BLaER1 (cell line): ENCODE measurements around the gene TJP1.
"Not testable (repeated sequence)": the region's sequence is repeated elsewhere in the genome, so short reads cannot be mapped to it uniquely, and the experiment has no call there.

ENCODE experiments used
- H3K27ac ChIP-seq: shearing (Covaris generic); formaldehyde crosslinking; 2 replicates; pipeline ENCODE4 v1.8.1; 2022
- H3K27me3 ChIP-seq: shearing (Covaris generic); formaldehyde crosslinking; 2 replicates; pipeline ENCODE4 v1.8.1; 2022
- H3K36me3 ChIP-seq: shearing (Covaris generic); formaldehyde crosslinking; 2 replicates; pipeline ENCODE4 v1.8.1; 2022
- H3K4me1 ChIP-seq: shearing (Covaris generic); formaldehyde crosslinking; 2 replicates; pipeline ENCODE4 v1.8.1; 2022
- H3K4me2 ChIP-seq: shearing (Covaris generic); formaldehyde crosslinking; 2 replicates; pipeline ENCODE4 v1.8.1; 2022
- H3K4me3 ChIP-seq: shearing (Covaris generic); formaldehyde crosslinking; 2 replicates; pipeline ENCODE4 v1.8.1; 2022
- H3K9ac ChIP-seq: shearing (Covaris generic); formaldehyde crosslinking; 2 replicates; pipeline ENCODE4 v1.8.1; 2022
- H3K9me3 ChIP-seq: shearing (Covaris generic); formaldehyde crosslinking; 2 replicates; pipeline ENCODE4 v1.8.1; 2022
- H4K20me1 ChIP-seq: shearing (Covaris generic); formaldehyde crosslinking; 2 replicates; pipeline ENCODE4 v1.8.1; 2022
- Cebpa-rat ChIP-seq: shearing (Covaris generic); IDR thresholded peaks from 2 replicates; pipeline ENCODE4 v1.8.1; 2022

Gene TJP1

GRCh38 chr15:29821416-29822099 is 710 bp downstream of the TJP1 start:
- TF ChIP-seq Cebpa-rat, result no peak
- Histone ChIP-seq H3K27me3 (peaks cover 79% of the 10 kb centered on the region), H4K20me1 (peaks cover 46% of the 10 kb centered on the region), H3K9me3 (peaks cover 12% of the 10 kb centered on the region; the same call in 1 of the 2 replicates), H3K36me3 (no peaks in the 10 kb centered on the region), H3K27ac (no peak overlapping the region), H3K4me3 (no peak overlapping the region), H3K4me1 (no peaks in the 10 kb centered on the region), H3K9ac (no peak overlapping the region), H3K4me2 (0 out of 2 replicates have a peak overlapping the region, but pooled peaks have one; percentile 22)

GRCh38 chr15:29820394-29821154 is 1.7 kb downstream of the TJP1 start:
- Histone ChIP-seq H3K27ac (no peak overlapping the region), H3K36me3 (no peaks in the 10 kb centered on the region), H3K4me2 (no peak overlapping the region), H3K4me1 (no peaks in the 10 kb centered on the region), H3K9me3 (peaks cover 12% of the 10 kb centered on the region; the same call in 1 of the 2 replicates), H3K9ac (no peak overlapping the region), H4K20me1 (peaks cover 40% of the 10 kb centered on the region), H3K27me3 (peaks cover 77% of the 10 kb centered on the region), H3K4me3 (no peak overlapping the region)
- TF ChIP-seq Cebpa-rat, result no peak

DNA sequence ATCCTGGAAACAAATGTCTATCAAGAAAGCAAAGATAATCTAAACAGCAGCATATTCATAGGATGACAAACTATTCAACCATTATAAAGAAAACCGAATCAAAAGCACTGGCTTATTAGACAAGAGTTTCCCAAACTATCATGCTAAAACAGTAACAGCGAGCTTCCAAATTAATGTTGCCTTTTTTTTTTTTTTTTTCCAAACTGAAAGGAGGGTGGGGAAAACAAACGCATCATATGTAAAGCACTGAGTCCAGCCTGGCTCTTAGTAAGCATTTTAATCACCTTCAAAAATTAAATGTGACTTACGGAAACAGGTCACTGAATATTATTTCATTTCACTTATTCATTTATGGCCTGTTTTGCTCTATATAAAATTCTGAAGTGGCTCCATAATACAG is 2.3 kb downstream of the TJP1 start:
- H3K4me3 ChIP-seq, result no peak overlapping the region
- no peaks in the 10 kb centered on the region for H3K36me3 ChIP-seq
- H3K27ac ChIP-seq, result no peak overlapping the region
- no peak overlapping the region for H3K9ac ChIP-seq
- peaks cover 78% of the 10 kb centered on the region for H3K27me3 ChIP-seq
- TF ChIP-seq Cebpa-rat, result no peak
- no peaks in the 10 kb centered on the region for H3K4me1 ChIP-seq
- H3K4me2 ChIP-seq, result no peak overlapping the region
- H3K9me3 ChIP-seq, result peaks cover 12% of the 10 kb centered on the region; the same call in 1 of the 2 replicates
- H4K20me1 ChIP-seq, result peaks cover 40% of the 10 kb centered on the region

DNA sequence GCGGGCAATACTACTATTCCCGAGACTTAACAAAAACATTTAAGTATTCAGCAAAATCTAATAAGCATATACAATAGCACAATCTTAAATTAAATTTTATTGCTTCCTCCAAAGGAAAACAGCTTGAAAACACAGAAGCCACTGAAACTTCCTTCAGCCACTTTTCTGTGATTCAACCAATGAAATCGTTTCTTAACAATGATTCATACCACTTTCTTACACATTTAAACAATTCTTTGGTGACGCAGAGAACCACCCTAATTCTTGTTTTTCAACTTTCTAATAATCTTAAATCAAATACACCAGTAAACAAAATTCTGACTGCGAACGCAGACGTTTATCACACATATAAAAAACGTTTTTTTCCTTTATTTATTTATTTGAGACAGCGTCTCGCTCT is 4.1 kb downstream of the TJP1 start:
- TF ChIP-seq Cebpa-rat, result no peak
- H3K9me3 ChIP-seq, result peaks cover 12% of the 10 kb centered on the region; the same call in 1 of the 2 replicates
- no peak overlapping the region for H3K4me3 ChIP-seq
- no peaks in the 10 kb centered on the region for H3K4me1 ChIP-seq
- H3K4me2 ChIP-seq, result no peak overlapping the region
- peaks cover 24% of the 10 kb centered on the region for H4K20me1 ChIP-seq
- no peaks in the 10 kb centered on the region for H3K36me3 ChIP-seq
- H3K27me3 ChIP-seq, result peaks cover 73% of the 10 kb centered on the region
- no peak overlapping the region for H3K27ac ChIP-seq
- no peak overlapping the region for H3K9ac ChIP-seq

DNA sequence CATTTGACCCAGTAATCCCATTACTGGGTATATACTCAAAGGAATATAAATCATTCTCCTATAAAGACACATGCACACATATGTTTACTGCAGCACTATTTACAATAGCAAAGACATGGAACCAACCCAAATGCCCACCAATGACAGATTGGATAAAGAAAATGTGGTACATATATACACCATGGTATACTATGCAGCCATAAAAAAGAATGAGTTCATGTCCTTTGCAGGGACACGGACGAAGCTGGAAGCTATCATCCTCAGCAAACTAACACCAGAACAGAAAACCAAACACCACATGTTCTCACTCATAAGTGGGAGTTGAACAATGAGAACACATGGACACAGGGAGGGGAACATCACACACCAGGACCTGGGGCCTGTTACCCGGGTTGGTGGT is 4.8 kb downstream of the TJP1 start:
- H3K9me3 ChIP-seq, H3K4me1 ChIP-seq, H3K9ac ChIP-seq, H3K36me3 ChIP-seq, H3K27ac ChIP-seq, H3K4me3 ChIP-seq, H3K4me2 ChIP-seq: not testable (repeated sequence)
- Histone ChIP-seq H4K20me1 (peaks cover 17% of the 10 kb centered on the region; the same call in 1 of the 2 replicates), H3K27me3 (peaks cover 67% of the 10 kb centered on the region)

- H3K9me3 ChIP-seq, result peaks cover 3% of the 10 kb centered on the region; the same call in 1 of the 2 replicates
- H3K4me1 ChIP-seq, result no peaks in the 10 kb centered on the region
- H3K27me3 ChIP-seq, result peaks cover 44% of the 10 kb centered on the region
- H3K27ac ChIP-seq, result no peak overlapping the region
- no peak overlapping the region for H3K9ac ChIP-seq
- no peaks in the 10 kb centered on the region for H3K36me3 ChIP-seq
- H3K4me3 ChIP-seq, result no peak overlapping the region
- H3K4me2 ChIP-seq, result no peak overlapping the region
- TF ChIP-seq Cebpa-rat, result no peak
- peaks cover 4% of the 10 kb centered on the region; the same call in 1 of the 2 replicates for H4K20me1 ChIP-seq
These were observed 7.1 kb downstream of the TJP1 start for GRCh38 chr15:29815000-29815710.

- Histone ChIP-seq H3K4me3 (no peak overlapping the region), H3K4me1 (no peaks in the 10 kb centered on the region), H3K9ac (no peak overlapping the region), H3K36me3 (no peaks in the 10 kb centered on the region), H3K27ac (no peak overlapping the region), H3K4me2 (no peak overlapping the region), H3K27me3 (peaks cover 23% of the 10 kb centered on the region), H3K9me3 (0 out of 2 replicates have a peak, but pooled peaks cover 3% of the 10 kb centered on the region), H4K20me1 (no peaks in the 10 kb centered on the region)
- no peak for TF ChIP-seq Cebpa-rat
These were observed 9.3 kb downstream of the TJP1 start for GRCh38 chr15:29813009-29813408.

- TF ChIP-seq Cebpa-rat, result no peak
- H3K27ac ChIP-seq, result no peak overlapping the region
- no peak overlapping the region for H3K4me3 ChIP-seq
- H3K9me3 ChIP-seq, result 0 out of 2 replicates have a peak, but pooled peaks cover 3% of the 10 kb centered on the region
- no peaks in the 10 kb centered on the region for H4K20me1 ChIP-seq
- no peak overlapping the region for H3K9ac ChIP-seq
- H3K27me3 ChIP-seq, result peaks cover 18% of the 10 kb centered on the region
- H3K4me2 ChIP-seq, result no peak overlapping the region
- H3K36me3 ChIP-seq, result no peaks in the 10 kb centered on the region
- H3K4me1 ChIP-seq, result no peaks in the 10 kb centered on the region
These were observed 9.9 kb downstream of the TJP1 start for GRCh38 chr15:29812384-29812694.

DNA sequence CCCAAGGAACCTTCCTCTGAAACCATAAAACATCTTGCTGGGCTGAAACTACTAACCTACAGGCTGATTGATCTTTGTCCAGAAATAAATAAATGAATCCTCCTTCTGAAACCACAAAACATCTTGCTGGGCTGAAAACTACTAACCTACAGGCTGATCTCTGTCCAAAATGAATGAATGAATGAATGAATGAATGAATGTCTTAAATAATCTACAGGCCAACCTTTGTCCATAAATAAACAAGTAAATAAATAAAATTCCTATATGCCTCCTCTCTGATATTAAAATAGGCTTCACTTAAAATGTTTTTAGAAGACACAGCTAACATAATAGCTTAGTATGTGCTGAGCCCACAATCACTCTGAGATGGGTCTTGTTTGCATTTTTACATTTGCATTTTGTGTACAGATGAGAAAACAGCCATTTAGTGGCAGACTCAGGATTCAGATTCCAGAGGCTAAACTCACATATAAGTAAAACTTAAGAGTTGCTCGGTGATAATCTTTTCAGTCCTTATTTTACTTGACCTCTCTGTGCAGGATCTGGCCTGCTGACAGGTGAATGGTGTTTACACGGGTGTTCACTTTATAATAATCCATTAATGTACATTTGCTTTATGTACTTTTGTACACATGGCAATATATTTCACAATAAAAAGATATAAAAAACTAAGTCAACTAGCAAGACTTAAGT is 10.4 kb downstream of the TJP1 start:
- no peak overlapping the region for H3K9ac ChIP-seq
- H3K9me3 ChIP-seq, result no peaks in the 10 kb centered on the region
- no peak overlapping the region for H3K27ac ChIP-seq
- H3K27me3 ChIP-seq, result peaks cover 17% of the 10 kb centered on the region
- H4K20me1 ChIP-seq, result no peaks in the 10 kb centered on the region
- H3K4me3 ChIP-seq, result no peak overlapping the region
- no peaks in the 10 kb centered on the region for H3K4me1 ChIP-seq
- TF ChIP-seq Cebpa-rat, result no peak
- H3K4me2 ChIP-seq, result no peak overlapping the region
- H3K36me3 ChIP-seq, result no peaks in the 10 kb centered on the region
